NCI-H2227 treated with DMSO at 0.1 percent for 48 hours (cell line): Measurements from ENCODE around the gene ATP11A.
"Not testable (repeated sequence)": the region's sequence is repeated elsewhere in the genome, so short reads cannot be mapped to it uniquely, and the experiment has no call there.

ENCODE experiments used
- DNase-seq: peaks from one replicate; lab custom pipeline; 2025; lab: John Stamatoyannopoulos, UW

The ATP11A gene

GRCh38 chr13:112881656-112882554 is 192.1 kb downstream of the ATP11A start:
- DNase-seq = no peak

- no peak for DNase-seq
These were observed 192.8 kb downstream of the ATP11A start for GRCh38 chr13:112882555-112883024.

- DNase-seq = no peak
These were observed 193.6 kb downstream of the ATP11A start for GRCh38 chr13:112883241-112883945.

- DNase-seq = not testable (repeated sequence)
These were observed 194.9 kb downstream of the ATP11A start for GRCh38 chr13:112884700-112885099.

GRCh38 chr13:112885242-112885781 is 195.5 kb downstream of the ATP11A start:
- DNase-seq = no peak

- peak; percentile 78 for DNase-seq
These were observed 196.0 kb downstream of the ATP11A start for GRCh38 chr13:112885782-112886268.

- DNase-seq = no peak
These were observed 197.3 kb downstream of the ATP11A start for GRCh38 chr13:112887151-112887550.

GRCh38 chr13:112887557-112887991 is 197.7 kb downstream of the ATP11A start:
- DNase-seq = no peak

GRCh38 chr13:112888238-112889111 is 198.6 kb downstream of the ATP11A start:
- DNase-seq = no peak

GRCh38 chr13:112889351-112890290 is 199.8 kb downstream of the ATP11A start:
- DNase-seq = no peak

- no peak for DNase-seq
These were observed 200.7 kb downstream of the ATP11A start for GRCh38 chr13:112890316-112891145.

- DNase-seq = no peak
These were observed 201.9 kb downstream of the ATP11A start for GRCh38 chr13:112891477-112892401.

GRCh38 chr13:112892426-112893206 is 202.8 kb downstream of the ATP11A start:
- DNase-seq = no peak

GRCh38 chr13:112893207-112893569 is 203.3 kb downstream of the ATP11A start:
- DNase-seq = no peak

- no peak for DNase-seq
These were observed 204.0 kb downstream of the ATP11A start for GRCh38 chr13:112893570-112894422.

- DNase-seq = no peak
These were observed 204.5 kb downstream of the ATP11A start for GRCh38 chr13:112894423-112894672.
